GM12865 (cell line): ENCODE data around the gene SOCS7.

Experiments
- DNase-seq: peaks from one replicate; pipeline ENCODE4 v3.0.0; 2010; ENCODE audit warnings: low read depth
- H3K4me3 ChIP-seq: 2 replicates; pipeline ENCODE4 v1.5.1; 2011; ENCODE audit warnings: mild to moderate bottlenecking, low read depth, low read length, control low read depth
- TF ChIP-seq, protein P1 (sequence below): IDR thresholded peaks from 2 replicates; pipeline ENCODE4 v1.5.1; 2011; ENCODE audit warnings: low read length, control low read depth, low read depth, inconsistent platforms; ENCODE audit not compliant: insufficient read depth; ENCODE audit errors: missing control alignments

The SOCS7 gene

DNA sequence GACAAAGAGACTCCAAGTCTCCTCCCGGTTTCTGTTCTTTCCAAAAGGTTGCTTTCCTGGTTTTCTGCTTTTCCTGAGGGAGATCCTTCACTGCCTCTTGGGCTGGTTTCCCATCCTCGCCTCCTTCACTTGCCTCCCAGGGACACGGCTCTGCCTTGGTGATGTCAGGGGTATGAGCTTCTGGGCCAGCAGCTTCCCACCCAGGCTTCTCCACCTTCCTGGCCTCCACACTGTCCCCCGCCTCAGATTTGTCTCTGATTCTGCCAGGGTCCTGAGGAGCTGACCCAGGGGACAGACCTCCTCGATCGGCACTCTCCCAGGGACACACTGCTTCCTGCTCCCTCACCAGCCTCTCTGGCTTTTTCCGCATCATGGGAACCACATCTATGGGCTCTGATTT is 22.4 kb upstream of the SOCS7 start:
- DNase-seq = no peak
- H3K4me3 ChIP-seq = no peak overlapping the region
- TF ChIP-seq, protein P1, sequence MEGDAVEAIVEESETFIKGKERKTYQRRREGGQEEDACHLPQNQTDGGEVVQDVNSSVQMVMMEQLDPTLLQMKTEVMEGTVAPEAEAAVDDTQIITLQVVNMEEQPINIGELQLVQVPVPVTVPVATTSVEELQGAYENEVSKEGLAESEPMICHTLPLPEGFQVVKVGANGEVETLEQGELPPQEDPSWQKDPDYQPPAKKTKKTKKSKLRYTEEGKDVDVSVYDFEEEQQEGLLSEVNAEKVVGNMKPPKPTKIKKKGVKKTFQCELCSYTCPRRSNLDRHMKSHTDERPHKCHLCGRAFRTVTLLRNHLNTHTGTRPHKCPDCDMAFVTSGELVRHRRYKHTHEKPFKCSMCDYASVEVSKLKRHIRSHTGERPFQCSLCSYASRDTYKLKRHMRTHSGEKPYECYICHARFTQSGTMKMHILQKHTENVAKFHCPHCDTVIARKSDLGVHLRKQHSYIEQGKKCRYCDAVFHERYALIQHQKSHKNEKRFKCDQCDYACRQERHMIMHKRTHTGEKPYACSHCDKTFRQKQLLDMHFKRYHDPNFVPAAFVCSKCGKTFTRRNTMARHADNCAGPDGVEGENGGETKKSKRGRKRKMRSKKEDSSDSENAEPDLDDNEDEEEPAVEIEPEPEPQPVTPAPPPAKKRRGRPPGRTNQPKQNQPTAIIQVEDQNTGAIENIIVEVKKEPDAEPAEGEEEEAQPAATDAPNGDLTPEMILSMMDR = no peak

DNA sequence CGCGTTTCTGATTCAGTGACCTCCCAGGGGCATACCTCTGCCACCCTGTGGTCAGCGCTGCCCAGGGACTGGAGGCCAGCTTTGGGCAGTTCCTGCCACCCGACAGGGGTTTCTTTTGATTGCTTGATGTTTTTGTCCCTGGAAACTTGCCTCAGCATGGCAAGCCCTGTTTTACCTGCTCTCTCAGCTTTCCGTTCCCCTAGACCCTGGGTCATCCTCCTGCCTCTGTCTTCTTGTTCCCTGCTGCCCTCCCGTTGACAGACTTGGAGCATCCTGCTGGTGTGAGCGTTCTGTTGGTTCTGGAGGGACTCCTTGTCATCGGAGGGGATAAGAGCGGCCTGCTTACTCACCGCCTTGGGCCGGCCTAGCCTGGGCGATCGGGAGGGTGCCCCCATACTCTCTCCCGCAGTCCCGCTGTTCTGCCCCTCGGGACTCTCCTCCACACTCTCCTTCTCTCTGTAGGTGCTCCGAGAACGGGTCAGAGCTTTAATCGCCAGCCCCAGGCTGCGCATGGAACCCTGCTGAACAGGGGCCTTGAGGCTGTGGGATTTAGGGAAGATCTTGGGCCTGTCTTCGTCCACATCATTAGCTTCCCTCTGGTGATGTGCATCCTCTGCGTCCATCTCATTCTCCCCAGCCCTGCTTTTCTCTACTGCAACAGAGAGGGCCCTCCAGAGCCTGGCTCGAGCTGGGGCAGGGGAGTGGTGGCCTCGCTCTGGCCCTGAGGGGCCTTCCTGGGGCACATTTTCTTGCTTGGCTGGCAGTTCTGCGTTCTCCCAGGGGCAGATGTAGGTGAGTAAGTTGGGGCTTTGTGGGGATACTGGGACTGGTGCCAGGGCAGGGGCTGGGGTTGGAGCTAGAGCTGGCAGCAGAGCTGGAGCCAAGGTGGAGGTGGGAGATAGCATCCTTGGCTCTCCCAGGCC is 21.6 kb upstream of the SOCS7 start:
- no peak overlapping the region for H3K4me3 ChIP-seq
- no peak for DNase-seq
- TF ChIP-seq, protein P1 = no peak

DNA sequence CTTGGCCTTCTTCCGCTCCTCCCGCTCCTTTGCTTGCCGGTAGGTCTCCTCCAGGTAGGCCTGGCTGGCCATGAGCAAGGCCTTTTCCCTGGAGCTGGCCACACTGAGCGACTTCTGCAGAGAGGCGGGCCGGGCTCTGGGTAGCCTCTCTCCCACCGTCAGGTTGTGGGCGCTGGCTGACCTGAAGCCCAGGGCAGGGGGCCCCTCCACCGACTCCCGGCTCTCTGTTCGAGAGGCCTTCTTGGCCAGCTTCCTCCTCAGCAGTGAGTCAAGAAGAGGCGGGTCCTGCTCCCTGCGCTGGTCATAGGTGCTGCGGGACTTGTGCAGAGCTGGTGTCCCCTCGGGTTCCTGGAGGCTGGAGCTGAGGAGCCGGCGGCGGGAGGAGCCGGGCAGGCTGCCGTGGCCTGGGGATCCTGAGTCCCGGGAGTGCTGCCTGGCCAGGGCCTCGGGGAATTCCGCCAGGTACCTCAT is 20.7 kb upstream of the SOCS7 start:
- DNase-seq = no peak
- H3K4me3 ChIP-seq = no peak overlapping the region
- TF ChIP-seq, protein P1 = no peak

DNA sequence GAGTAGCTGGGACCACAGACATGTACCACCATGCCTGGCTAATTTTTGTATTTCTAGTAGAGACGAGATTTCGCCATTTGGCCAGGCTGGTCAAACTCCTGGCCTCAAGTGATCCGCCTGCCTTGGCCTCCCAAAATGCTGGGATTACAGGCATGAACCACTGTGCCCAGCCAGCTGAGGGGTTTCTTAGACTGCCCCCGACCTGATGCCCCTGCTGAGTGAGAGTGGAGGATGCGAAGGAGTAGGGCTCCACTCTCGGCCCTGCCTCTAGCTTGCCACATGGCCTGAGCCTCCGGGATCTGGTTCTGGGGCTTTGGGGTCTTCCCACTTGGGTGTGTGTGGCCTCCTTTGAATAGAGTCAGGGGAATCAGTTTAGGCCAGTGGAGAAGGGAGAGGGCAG is 18.9 kb upstream of the SOCS7 start:
- TF ChIP-seq, protein P1 = no peak
- H3K4me3 ChIP-seq = no peak overlapping the region
- no peak for DNase-seq

DNA sequence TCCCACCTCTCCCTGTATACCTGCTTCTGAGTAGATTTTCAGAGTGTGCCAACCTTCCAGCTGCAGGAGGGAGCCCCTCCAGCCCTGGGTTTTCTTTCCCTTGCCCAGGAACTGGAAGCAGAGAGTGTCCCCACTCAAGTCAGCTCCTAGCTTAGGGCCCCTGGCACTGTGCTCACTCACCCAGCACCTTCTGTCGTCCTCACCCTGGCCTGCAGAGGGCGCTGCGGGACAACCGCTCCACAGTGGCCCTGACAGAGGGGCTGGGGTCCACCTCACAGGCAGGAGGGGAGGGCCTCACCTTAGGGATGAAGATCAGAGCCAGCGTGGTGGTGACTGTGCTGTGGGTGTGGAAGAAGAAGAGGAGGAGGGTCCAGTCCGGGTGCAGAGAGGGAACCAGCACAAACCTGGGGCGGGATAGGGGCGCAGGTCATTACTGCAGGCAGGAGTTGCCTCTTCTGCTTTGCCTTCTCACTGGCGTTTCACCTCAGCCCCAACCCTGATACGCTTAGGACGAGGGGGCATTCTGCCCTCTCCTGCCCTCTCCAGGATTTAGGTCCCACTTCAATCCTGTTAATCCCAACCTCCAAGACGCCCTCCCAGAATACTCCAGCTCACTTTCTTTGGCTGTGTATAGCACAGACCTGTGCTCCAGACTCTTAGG is 17.9 kb upstream of the SOCS7 start:
- TF ChIP-seq, protein P1 = peak; percentile 76
- peak; percentile 34 for DNase-seq
- H3K4me3 ChIP-seq = no peak overlapping the region

DNA sequence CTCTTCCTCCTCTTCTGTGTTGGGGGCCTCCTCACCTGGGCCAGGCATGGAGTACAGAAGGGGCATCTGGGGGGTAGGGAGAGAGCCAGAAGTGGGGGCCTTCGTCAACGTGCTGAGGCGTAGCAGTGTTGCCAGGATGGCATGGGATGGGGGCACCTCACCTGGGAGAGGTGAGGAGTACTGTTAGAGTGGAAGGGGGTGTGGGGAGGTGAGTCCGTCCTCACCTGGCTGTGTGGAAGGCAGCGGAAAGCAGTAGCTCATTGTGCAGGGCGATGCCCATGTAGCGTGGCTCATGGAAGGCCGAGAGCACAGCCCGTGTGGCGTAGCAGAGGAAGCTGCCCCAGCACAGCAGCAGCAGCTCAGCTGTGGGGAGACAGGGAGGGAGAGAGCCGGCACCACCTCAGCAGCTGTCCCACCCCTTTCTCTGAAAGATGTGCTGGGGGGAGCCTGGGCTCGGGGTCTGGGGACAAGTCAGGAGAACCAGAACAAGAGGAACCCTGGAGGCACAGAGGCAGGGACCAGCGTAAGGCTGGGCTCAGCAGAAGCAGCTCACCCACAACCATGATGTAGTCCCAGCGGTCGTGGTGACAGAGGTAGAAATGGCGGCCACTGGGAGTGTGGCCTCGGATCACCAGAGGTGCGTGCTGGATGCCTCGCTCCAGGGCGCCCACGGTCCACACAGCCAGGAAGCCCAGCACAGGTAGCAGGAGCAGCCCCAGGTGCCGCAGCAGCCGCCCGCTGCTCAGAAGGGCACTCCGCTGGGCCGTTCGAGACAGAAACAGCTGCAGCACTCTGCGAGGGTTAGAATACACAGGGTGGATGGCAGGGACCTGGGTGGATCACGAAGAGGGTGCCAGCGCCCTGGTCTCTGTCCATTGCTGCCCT is 16.9 kb upstream of the SOCS7 start:
- TF ChIP-seq, protein P1 = no peak
- H3K4me3 ChIP-seq = no peak overlapping the region
- no peak for DNase-seq
